Measurements from ENCODE around the gene PDGFC.

Gene PDGFC

GRCh38 chr4:156915221-156915620 is 56.4 kb downstream of the PDGFC start:
- H3K4me1 Mint-ChIP-seq, result no peaks in the 10 kb centered on the region
- H3K4me3 Mint-ChIP-seq, result no peak overlapping the region
- H3K9me3 Mint-ChIP-seq, result peaks cover 4 to 15% of the 10 kb centered on the region in 2 donors
- no peak overlapping the region for H3K27ac Mint-ChIP-seq
- no peak for ATAC-seq
- no peak for DNase-seq
- no peaks in the 10 kb centered on the region for H3K27me3 Mint-ChIP-seq

DNA sequence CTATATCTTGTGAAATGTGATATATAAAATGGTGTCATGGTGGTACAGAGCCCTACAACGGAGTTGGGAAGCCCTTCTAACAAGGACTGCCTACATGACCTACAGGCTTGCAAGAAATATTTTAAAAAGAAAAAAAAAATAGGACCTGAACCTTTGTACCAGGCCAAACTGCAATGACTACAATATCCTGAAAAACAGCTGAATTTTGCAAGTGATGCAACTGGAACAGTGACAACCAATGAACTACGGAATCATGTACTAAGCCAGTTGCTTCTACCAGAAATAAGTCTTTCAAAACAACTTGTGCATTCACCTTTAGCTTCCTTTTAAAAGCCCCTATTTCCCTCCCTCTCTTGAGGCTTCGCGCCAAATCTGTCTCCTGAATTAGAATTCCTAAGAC is 58.4 kb downstream of the PDGFC start:
- Mint-ChIP-seq H3K27ac (no peak overlapping the region), H3K9me3 (peaks cover 4 to 15% of the 10 kb centered on the region in 2 donors), H3K4me3 (no peak overlapping the region), H3K27me3 (no peaks in the 10 kb centered on the region), H3K4me1 (no peaks in the 10 kb centered on the region)
- no peak for DNase-seq
- no peak for ATAC-seq

GRCh38 chr4:156909010-156909409 is 62.6 kb downstream of the PDGFC start:
- no peaks in the 10 kb centered on the region for H3K4me1 Mint-ChIP-seq
- H3K27ac Mint-ChIP-seq, result no peak overlapping the region
- ATAC-seq (no peak), DNase-seq (no peak)
- H3K9me3 Mint-ChIP-seq, result peaks cover 4 to 9% of the 10 kb centered on the region in 2 donors
- no peaks in the 10 kb centered on the region for H3K27me3 Mint-ChIP-seq
- H3K4me3 Mint-ChIP-seq, result no peak overlapping the region

DNA sequence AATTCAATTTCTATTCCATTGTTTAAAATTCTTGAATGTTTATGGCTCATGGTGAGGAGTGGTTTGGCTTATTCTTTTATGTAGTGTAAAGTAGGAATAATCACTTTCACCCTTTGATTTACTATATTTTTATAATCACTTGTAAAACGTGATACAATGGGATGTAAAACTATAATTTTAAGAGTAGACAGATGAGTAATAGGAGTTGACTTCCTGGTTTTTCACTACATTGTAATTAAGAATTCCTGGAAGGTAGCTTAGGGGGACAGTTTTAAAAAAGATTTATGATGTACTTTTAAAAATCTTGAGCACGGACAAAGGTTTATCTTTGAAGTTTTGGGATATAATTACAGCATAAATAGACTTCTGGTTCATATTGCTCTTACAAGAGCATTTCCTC is 65.3 kb downstream of the PDGFC start:
- Mint-ChIP-seq H3K4me3 (no peak overlapping the region), H3K27me3 (no peaks in the 10 kb centered on the region), H3K9me3 (peaks cover under 1 to 1% of the 10 kb centered on the region in 2 donors), H3K27ac (no peak overlapping the region), H3K4me1 (no peaks in the 10 kb centered on the region)
- DNase-seq (no peak), ATAC-seq (no peak)

- Mint-ChIP-seq H3K9me3 (peaks cover 10 to 13% of the 10 kb centered on the region in 2 donors), H3K27me3 (no peaks in the 10 kb centered on the region), H3K4me1 (no peaks in the 10 kb centered on the region), H3K4me3 (no peak overlapping the region), H3K27ac (no peak overlapping the region)
- DNase-seq (no peak), ATAC-seq (no peak)
Measured at GRCh38 chr4:156901871-156902270, 69.7 kb downstream of the PDGFC start.

GRCh38 chr4:156898373-156899117 is 73.1 kb downstream of the PDGFC start:
- Mint-ChIP-seq H3K4me3 (no peak overlapping the region), H3K27me3 (no peaks in the 10 kb centered on the region), H3K4me1 (no peaks in the 10 kb centered on the region), H3K9me3 (peaks cover 10 to 13% of the 10 kb centered on the region in 2 donors), H3K27ac (no peak overlapping the region)
- DNase-seq (no peak), ATAC-seq (no peak)

DNA sequence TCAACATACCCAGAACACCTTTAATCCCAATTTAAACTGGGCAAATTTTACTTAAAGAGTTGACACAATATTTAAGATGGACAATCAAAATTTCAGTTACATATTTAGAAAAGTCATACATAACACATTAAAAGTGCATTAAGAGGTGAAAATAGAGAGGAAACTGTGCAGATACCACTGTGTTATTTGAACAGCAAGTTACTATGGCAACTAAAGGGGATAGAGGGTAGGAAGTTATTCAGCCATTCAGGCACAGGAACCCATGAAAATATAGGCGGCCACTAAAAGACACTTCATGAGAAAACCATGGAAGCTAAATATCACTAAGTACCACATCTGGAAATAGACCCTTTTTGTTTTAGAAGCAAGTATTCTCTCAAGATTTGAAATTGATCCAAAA is 75.1 kb downstream of the PDGFC start:
- ATAC-seq, result no peak
- H3K4me3 Mint-ChIP-seq, result no peak overlapping the region
- H3K27me3 Mint-ChIP-seq, result no peaks in the 10 kb centered on the region

GRCh38 chr4:156894234-156894633 is 77.4 kb downstream of the PDGFC start:
- ATAC-seq (no peak), DNase-seq (no peak)
- Mint-ChIP-seq H3K27ac (no peak overlapping the region), H3K27me3 (no peaks in the 10 kb centered on the region), H3K4me3 (no peak overlapping the region), H3K9me3 (no peaks in the 10 kb centered on the region), H3K4me1 (no peaks in the 10 kb centered on the region)

More for the DNA sequence above, 75.1 kb downstream of the PDGFC start:
- Mint-ChIP-seq H3K27ac (no peak overlapping the region), H3K9me3 (peaks cover 10 to 13% of the 10 kb centered on the region in 2 donors), H3K4me1 (no peaks in the 10 kb centered on the region)
- no peak for DNase-seq

DNA sequence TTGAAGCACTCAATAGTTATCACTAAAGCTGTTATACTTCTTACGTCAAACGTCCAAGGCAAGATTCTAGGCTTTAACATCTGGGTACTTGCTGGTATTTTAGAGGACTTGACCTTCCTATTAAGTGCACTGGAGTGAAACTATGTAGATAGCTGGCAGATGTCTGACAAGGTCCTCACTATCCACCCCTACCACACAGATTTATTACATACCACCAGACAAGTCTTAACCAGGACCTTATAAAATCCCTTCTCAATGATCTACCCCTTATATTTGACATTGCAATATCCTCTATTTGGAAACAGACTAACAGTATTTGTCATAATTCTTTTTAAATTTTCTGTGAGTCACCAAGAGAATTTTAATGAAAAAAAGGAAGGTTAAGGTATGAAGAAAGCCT is 78.8 kb downstream of the PDGFC start:
- no peaks in the 10 kb centered on the region for H3K27me3 Mint-ChIP-seq
- no peak overlapping the region for H3K4me3 Mint-ChIP-seq
- H3K27ac Mint-ChIP-seq, result no peak overlapping the region
- no peaks in the 10 kb centered on the region for H3K9me3 Mint-ChIP-seq
- H3K4me1 Mint-ChIP-seq, result no peaks in the 10 kb centered on the region
- no peak for ATAC-seq
- DNase-seq, result no peak

DNA sequence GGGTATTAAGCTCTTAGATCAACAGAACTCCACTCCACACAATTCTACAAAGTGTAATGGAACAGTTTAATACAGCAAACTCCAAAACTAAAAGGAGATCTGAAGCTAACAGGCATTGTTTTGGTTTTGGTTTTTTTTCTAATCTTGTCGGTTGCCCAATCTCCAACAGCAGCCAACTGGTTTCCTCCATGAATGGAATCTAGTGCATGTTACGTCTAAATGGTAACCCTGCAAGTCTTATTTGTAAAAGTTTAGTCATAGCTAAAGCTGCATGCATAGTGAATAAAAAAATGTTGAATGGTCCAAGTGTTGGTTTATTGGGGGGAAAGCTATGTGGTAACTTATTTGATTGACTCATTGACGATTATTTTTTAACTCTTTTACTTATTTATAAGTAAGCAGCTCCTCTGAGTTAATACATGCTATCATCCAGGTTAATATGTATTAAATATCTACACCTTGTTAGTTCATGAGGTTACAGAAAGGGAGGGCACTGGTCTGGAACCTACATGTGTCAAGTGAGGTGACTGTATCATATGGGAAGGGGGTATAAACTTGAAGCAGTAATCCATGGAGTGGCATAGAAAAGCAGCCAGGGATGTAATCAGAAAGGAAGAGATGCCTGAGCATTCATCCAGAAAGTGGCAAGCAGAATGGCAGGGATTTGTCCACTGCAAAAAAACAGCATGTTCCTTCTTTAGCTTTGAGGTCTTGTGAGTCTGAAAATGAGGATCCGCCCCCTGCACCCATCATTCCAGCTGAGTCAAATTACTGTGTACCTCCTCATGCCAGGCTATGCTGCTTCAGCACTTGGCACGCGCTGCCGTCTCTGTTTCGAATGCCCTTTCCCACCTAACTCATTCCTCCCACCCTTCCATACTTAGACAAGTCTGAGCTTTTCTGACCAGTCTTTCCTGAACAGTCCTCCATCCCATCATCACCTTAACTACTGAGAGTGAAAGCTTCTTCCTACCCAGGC is 81.7 kb downstream of the PDGFC start:
- no peaks in the 10 kb centered on the region for H3K9me3 Mint-ChIP-seq
- no peak overlapping the region for H3K27ac Mint-ChIP-seq
- DNase-seq (no peak), ATAC-seq (no peak)
- H3K4me1 Mint-ChIP-seq, result no peaks in the 10 kb centered on the region
- H3K27me3 Mint-ChIP-seq, result no peaks in the 10 kb centered on the region
- H3K4me3 Mint-ChIP-seq, result no peak overlapping the region

- DNase-seq (no peak), ATAC-seq (no peak)
- Mint-ChIP-seq H3K9me3 (no peaks in the 10 kb centered on the region), H3K27me3 (no peaks in the 10 kb centered on the region), H3K4me1 (no peaks in the 10 kb centered on the region), H3K4me3 (no peak overlapping the region), H3K27ac (no peak overlapping the region)
Measured at GRCh38 chr4:156888762-156889161, 82.8 kb downstream of the PDGFC start.

DNA sequence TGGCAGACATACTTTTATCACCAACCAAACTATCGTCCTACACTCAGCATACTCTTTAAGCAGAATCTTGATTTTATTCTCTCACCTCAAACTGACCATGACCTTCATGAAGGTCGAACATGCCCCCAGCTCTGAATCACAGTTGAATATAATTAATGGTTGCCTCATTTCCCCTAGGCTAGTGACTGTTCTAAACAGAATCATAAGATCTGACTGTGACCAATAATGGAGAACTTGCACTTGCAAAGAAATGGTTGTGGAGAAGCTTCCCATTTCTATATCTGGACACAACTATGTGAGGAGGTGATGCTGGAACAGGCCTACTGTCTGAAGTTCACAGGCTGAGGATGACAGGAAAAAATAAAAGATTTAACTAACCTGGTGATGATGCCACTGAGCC is 85.1 kb downstream of the PDGFC start:
- H3K4me1 Mint-ChIP-seq, result no peaks in the 10 kb centered on the region
- no peak for DNase-seq
- H3K9me3 Mint-ChIP-seq, result peaks cover 0 to 5% of the 10 kb centered on the region in 2 donors
- H3K27ac Mint-ChIP-seq, result no peak overlapping the region
- no peaks in the 10 kb centered on the region for H3K27me3 Mint-ChIP-seq
- ATAC-seq, result no peak
- H3K4me3 Mint-ChIP-seq, result no peak overlapping the region

GRCh38 chr4:156885374-156885773 is 86.2 kb downstream of the PDGFC start:
- H3K4me1 Mint-ChIP-seq, result no peaks in the 10 kb centered on the region
- ATAC-seq, result no peak
- H3K4me3 Mint-ChIP-seq, result no peak overlapping the region
- no peaks in the 10 kb centered on the region for H3K27me3 Mint-ChIP-seq
- DNase-seq, result no peak
- H3K9me3 Mint-ChIP-seq, result peaks cover 0 to 5% of the 10 kb centered on the region in 2 donors
- no peak overlapping the region for H3K27ac Mint-ChIP-seq

- H3K4me1 Mint-ChIP-seq, result no peaks in the 10 kb centered on the region
- H3K9me3 Mint-ChIP-seq, result peaks cover 0 to 5% of the 10 kb centered on the region in 2 donors
- no peaks in the 10 kb centered on the region for H3K27me3 Mint-ChIP-seq
- DNase-seq (no peak), ATAC-seq (no peak)
- H3K27ac Mint-ChIP-seq, result no peak overlapping the region
- H3K4me3 Mint-ChIP-seq, result no peak overlapping the region
Measured at GRCh38 chr4:156884183-156884582, 87.4 kb downstream of the PDGFC start.

GRCh38 chr4:156875704-156876103 is 95.9 kb downstream of the PDGFC start:
- Mint-ChIP-seq H3K4me3 (no peak overlapping the region), H3K4me1 (no peaks in the 10 kb centered on the region), H3K27ac (no peak overlapping the region), H3K27me3 (no peaks in the 10 kb centered on the region), H3K9me3 (no peaks in the 10 kb centered on the region)
- no peak for ATAC-seq
- DNase-seq, result no peak

GRCh38 chr4:156875055-156875454 is 96.5 kb downstream of the PDGFC start:
- H3K9me3 Mint-ChIP-seq, result no peaks in the 10 kb centered on the region
- H3K4me1 Mint-ChIP-seq, result no peaks in the 10 kb centered on the region
- DNase-seq (no peak), ATAC-seq (no peak)
- no peak overlapping the region for H3K4me3 Mint-ChIP-seq
- H3K27me3 Mint-ChIP-seq, result no peaks in the 10 kb centered on the region
- H3K27ac Mint-ChIP-seq, result no peak overlapping the region

Data from stimulated activated naive CD8-positive, alpha-beta T cell treated with anti-CD3 and anti-CD28 coated beads, Interleukin-15, amount 100 ng/mL, for 72 hours (primary cell).